ENCODE data around the gene SLC35F4. TPM values are rescaled to one million over a fixed set of nuclear protein-coding genes. Genes with fewer than 3 reads are reported as not detected.

Gene SLC35F4
- total RNA-seq, 1 experiment from 2014 or later: not detected

- Histone ChIP-seq H3K4me3 (ENCODE audit: low read depth, low read length, poor library complexity, severe bottlenecking) (no peak overlapping the region), H3K4me1 (ENCODE audit: insufficient read depth, low read length, poor library complexity, severe bottlenecking) (peaks cover 13% of the 10 kb centered on the region), H3K36me3 (ENCODE audit: insufficient read depth, low read length, poor library complexity, severe bottlenecking) (no peaks in the 10 kb centered on the region), H3K27me3 (replicated peaks; ENCODE audit: insufficient read depth, low read depth, low read length, poor library complexity) (no peaks in the 10 kb centered on the region), H3K9me3 (ENCODE audit: low read depth, low read length, poor library complexity, severe bottlenecking) (no peaks in the 10 kb centered on the region), H3K27ac (ENCODE audit: low read depth, low read length, poor library complexity, severe bottlenecking) (no peak overlapping the region)
- ChIA-PET POLR2A (ENCODE audit: low non-redundant PET) (no interaction called here), CTCF (no interaction called here)
- no peak for DNase-seq (ENCODE audit: low spot score)
- TF ChIP-seq CTCF (conservative IDR thresholded peaks at IDR 0.05; ENCODE audit: low read depth, low read length) (no peak), EZH2 (IDR thresholded peaks at IDR 0.05; ENCODE audit: borderline replicate concordance, low read depth, low read length, poor library complexity, severe bottlenecking) (no peak)
- no TSS peak for BruUV-seq (replicated peaks)
- intact Hi-C loops (cut with micrococcal nuclease; ENCODE audit: unreplicated experiment): loop anchor here (5.0 kb wide), 1 partner anchor 747 kb away; no protein-coding TSS in a partner anchor
Observed at GRCh38 chr14:57610631-57611030, 255.3 kb downstream of the SLC35F4 start.

GRCh38 chr14:57609192-57610075 lies 256.5 kb downstream of the SLC35F4 start:
- H3K9me3 ChIP-seq (ENCODE audit: low read depth, low read length, poor library complexity, severe bottlenecking): no peaks in the 10 kb centered on the region
- CTCF ChIA-PET: no interaction called here
- peaks cover 13% of the 10 kb centered on the region for H3K4me1 ChIP-seq (ENCODE audit: insufficient read depth, low read length, poor library complexity, severe bottlenecking)
- no peak for DNase-seq (ENCODE audit: low spot score)
- H3K27ac ChIP-seq (ENCODE audit: low read depth, low read length, poor library complexity, severe bottlenecking): no peak overlapping the region
- H3K4me3 ChIP-seq (ENCODE audit: low read depth, low read length, poor library complexity, severe bottlenecking): no peak overlapping the region
- TF ChIP-seq CTCF (conservative IDR thresholded peaks at IDR 0.05; ENCODE audit: low read depth, low read length) (no peak), EZH2 (IDR thresholded peaks at IDR 0.05; ENCODE audit: borderline replicate concordance, low read depth, low read length, poor library complexity, severe bottlenecking) (no peak)
- BruUV-seq (replicated peaks): no TSS peak
- H3K27me3 ChIP-seq (replicated peaks; ENCODE audit: insufficient read depth, low read depth, low read length, poor library complexity): no peaks in the 10 kb centered on the region
- no peaks in the 10 kb centered on the region for H3K36me3 ChIP-seq (ENCODE audit: insufficient read depth, low read length, poor library complexity, severe bottlenecking)
- POLR2A ChIA-PET (ENCODE audit: low non-redundant PET): no interaction called here
- intact Hi-C loops (cut with micrococcal nuclease; ENCODE audit: unreplicated experiment): loop anchor here (5.0 kb wide), 1 partner anchor 748 kb away; no protein-coding TSS in a partner anchor

- ChIA-PET POLR2A (ENCODE audit: low non-redundant PET) (no interaction called here), CTCF (no interaction called here)
- peaks cover 13% of the 10 kb centered on the region for H3K4me1 ChIP-seq (ENCODE audit: insufficient read depth, low read length, poor library complexity, severe bottlenecking)
- intact Hi-C loops (cut with micrococcal nuclease; ENCODE audit: unreplicated experiment): no loop called here
- TF ChIP-seq CTCF (conservative IDR thresholded peaks at IDR 0.05; ENCODE audit: low read depth, low read length) (no peak), EZH2 (IDR thresholded peaks at IDR 0.05; ENCODE audit: borderline replicate concordance, low read depth, low read length, poor library complexity, severe bottlenecking) (no peak)
- no peak overlapping the region for H3K4me3 ChIP-seq (ENCODE audit: low read depth, low read length, poor library complexity, severe bottlenecking)
- peak; percentile 59 for DNase-seq (ENCODE audit: low spot score)
- H3K27me3 ChIP-seq (replicated peaks; ENCODE audit: insufficient read depth, low read depth, low read length, poor library complexity): peaks cover 21% of the 10 kb centered on the region
- BruUV-seq (replicated peaks): no TSS peak
- no peak overlapping the region for H3K27ac ChIP-seq (ENCODE audit: low read depth, low read length, poor library complexity, severe bottlenecking)
- no peaks in the 10 kb centered on the region for H3K36me3 ChIP-seq (ENCODE audit: insufficient read depth, low read length, poor library complexity, severe bottlenecking)
- no peaks in the 10 kb centered on the region for H3K9me3 ChIP-seq (ENCODE audit: low read depth, low read length, poor library complexity, severe bottlenecking)
Observed at GRCh38 chr14:57607086-57607485, 258.8 kb downstream of the SLC35F4 start.
